ENCODE data around the gene NINL. TPM values are rescaled to one million over a fixed set of nuclear protein-coding genes. Genes with fewer than 3 reads are reported as not detected.
A peak's percentile ranks its signal among the peaks of the same experiment; 100 is the strongest.
"Not testable (repeated sequence)": the region's sequence is repeated elsewhere in the genome, so short reads cannot be mapped to it uniquely, and the experiment has no call there.

The NINL gene
- total and polyA plus RNA-seq, 10 donors: 3.1 to 16.1 (median 8.1) TPM

- no peaks in the 10 kb centered on the region for H3K4me1 ChIP-seq
- WGBS, 5 donors: 58 to 87% (median 62%) methylated on average over 2 of the region's 2 CpGs
- no peaks in the 10 kb centered on the region for H3K27me3 ChIP-seq (replicated peaks in 1 of 7)
- no peak for TF ChIP-seq CTCF (IDR thresholded peaks at IDR 0.05 in 8 of 11, conservative IDR thresholded peaks at IDR 0.05 in 3 of 11)
- intact Hi-C loops (cut with DNase I; ENCODE audit: low total_unique reads): no loop called here
- H3K9me3 ChIP-seq: no peaks in the 10 kb centered on the region
- no peaks in the 10 kb centered on the region for H3K36me3 ChIP-seq
- no peak overlapping the region for H3K4me3 ChIP-seq
- DNase-seq: no peak
- H3K27ac ChIP-seq: no peak overlapping the region
These were observed 16.3 kb upstream of the NINL start for GRCh38 chr20:25601659-25602058.

GRCh38 chr20:25600632-25601031, 15.3 kb upstream of the NINL start:
- H3K4me3 ChIP-seq: no peak overlapping the region
- no peak overlapping the region for H3K27ac ChIP-seq
- 67 to 84% (median 79%) methylated on average over 6 to 10 of the region's 10 CpGs for WGBS, 5 donors
- TF ChIP-seq CTCF (IDR thresholded peaks at IDR 0.05 in 8 of 11, conservative IDR thresholded peaks at IDR 0.05 in 3 of 11) (no peak), POLR2A (IDR thresholded peaks at IDR 0.05) (no peak), POLR2AphosphoS5 (IDR thresholded peaks at IDR 0.05) (no peak)
- H3K36me3 ChIP-seq: no peaks in the 10 kb centered on the region
- intact Hi-C loops (cut with DNase I; ENCODE audit: low total_unique reads): no loop called here
- H3K27me3 ChIP-seq (replicated peaks in 1 of 7): no peaks in the 10 kb centered on the region
- peak; percentile 59 for DNase-seq
- no peaks in the 10 kb centered on the region for H3K9me3 ChIP-seq
- H3K4me1 ChIP-seq: no peaks in the 10 kb centered on the region

- Histone ChIP-seq H3K4me1 (no peaks in the 10 kb centered on the region), H3K4me3 (no peak overlapping the region), H3K36me3 (no peaks in the 10 kb centered on the region), H3K9me3 (no peaks in the 10 kb centered on the region), H3K27ac (no peak overlapping the region), H3K27me3 (replicated peaks in 1 of 7) (no peaks in the 10 kb centered on the region)
- intact Hi-C loops (cut with DNase I; ENCODE audit: low total_unique reads): no loop called here
- 60 to 75% (median 72%) methylated on average over 9 of the region's 9 CpGs for WGBS, 5 donors
- no peak for DNase-seq
- no peak for TF ChIP-seq POLR2A (IDR thresholded peaks at IDR 0.05)
- no peak for TF ChIP-seq POLR2AphosphoS5 (IDR thresholded peaks at IDR 0.05)
- no peak for TF ChIP-seq CTCF (IDR thresholded peaks at IDR 0.05 in 8 of 11, conservative IDR thresholded peaks at IDR 0.05 in 3 of 11)
These were observed 7.0 kb upstream of the NINL start for GRCh38 chr20:25592135-25592852.

- WGBS, 5 donors: 90 to 95% (median 93%) methylated on average over 4 of the region's 4 CpGs
- H3K4me3 ChIP-seq; H3K27ac ChIP-seq; H3K4me1 ChIP-seq; DNase-seq; H3K9me3 ChIP-seq; intact Hi-C loops (cut with DNase I; ENCODE audit: low total_unique reads); H3K27me3 ChIP-seq (replicated peaks in 1 of 7); H3K36me3 ChIP-seq: not testable (repeated sequence)
These were observed 5.4 kb upstream of the NINL start for GRCh38 chr20:25590778-25591177.

Data from spleen (tissue), 11 donors.